ENCODE measurements around the gene GNAT1. TPM values are rescaled to one million over a fixed set of nuclear protein-coding genes. Genes with fewer than 3 reads are reported as not detected.

GNAT1 gene
- total RNA-seq, 2 experiments from 2014 or later: not detected

GRCh38 chr3:50236484-50237132 lies 45.2 kb downstream of the GNAT1 start:
- H3K4me2 ChIP-seq (ENCODE audit: low read length): peak overlapping the region; percentile 87
- intact Hi-C loops (cut with micrococcal nuclease; ENCODE audit: unreplicated experiment): loop anchor here (1.0 to 5.0 kb wide), 3 partner anchors 10 to 331 kb away; partner anchors contain the start of genes C3orf18 and HEMK1
- H3K4me3 ChIP-seq (ENCODE audit: low read depth, low read length, poor library complexity, severe bottlenecking): peak overlapping the region; percentile 80
- TSS peak; percentile 52 for BruUV-seq (replicated peaks)
- no peak overlapping the region for H2AFZ ChIP-seq (ENCODE audit: low read length)
- H4K20me1 ChIP-seq (ENCODE audit: insufficient read depth, low read length): 0 out of 2 replicates have a peak, but pooled peaks cover under 1% of the 10 kb centered on the region
- TF ChIP-seq CTCF (conservative IDR thresholded peaks at IDR 0.05; ENCODE audit: low read length) (no peak), EZH2phosphoT487 (IDR thresholded peaks at IDR 0.05; ENCODE audit: borderline replicate concordance, low read depth, low read length) (no peak)
- H3K9me3 ChIP-seq (ENCODE audit: low read length): no peaks in the 10 kb centered on the region
- ChIA-PET CTCF (ENCODE audit: unreplicated experiment) (interaction anchor here (1.1 to 1.4 kb wide), 2 partner anchors 10 kb away, joined by 3 to 12 read pairs; no protein-coding TSS in a partner anchor), POLR2A (interaction anchor here (0.6 to 1.8 kb wide), 3 partner anchors 10 to 1281 kb away, joined by 3 to 12 read pairs (median 5); partner anchors contain the start of gene TUSC2)
- H3K36me3 ChIP-seq (ENCODE audit: insufficient read depth, low read length): peaks cover 27% of the 10 kb centered on the region; the same call in 1 of the 2 replicates
- H3K9me2 ChIP-seq (ENCODE audit: insufficient read depth, low read length): no peaks in the 10 kb centered on the region
- peaks cover 48% of the 10 kb centered on the region for H3K4me1 ChIP-seq (ENCODE audit: insufficient read depth, low read length, poor library complexity, severe bottlenecking)
- peaks cover 52% of the 10 kb centered on the region for H3K79me2 ChIP-seq (ENCODE audit: insufficient read depth, low read depth, low read length)
- DNase-seq (ENCODE audit: low spot score): no peak
- H3K27ac ChIP-seq (ENCODE audit: low read depth, low read length, poor library complexity, severe bottlenecking): peak overlapping the region; percentile 64

GRCh38 chr3:50237133-50237651 lies 45.8 kb downstream of the GNAT1 start:
- H3K27ac ChIP-seq (ENCODE audit: low read depth, low read length, poor library complexity, severe bottlenecking): peak overlapping the region; percentile 64
- intact Hi-C loops (cut with micrococcal nuclease; ENCODE audit: unreplicated experiment): loop anchor here (1.0 to 5.0 kb wide), 3 partner anchors 9 to 330 kb away; partner anchors contain the start of genes C3orf18 and HEMK1
- TF ChIP-seq CTCF (conservative IDR thresholded peaks at IDR 0.05; ENCODE audit: low read length) (no peak), EZH2phosphoT487 (IDR thresholded peaks at IDR 0.05; ENCODE audit: borderline replicate concordance, low read depth, low read length) (no peak)
- H3K9me3 ChIP-seq (ENCODE audit: low read length): no peaks in the 10 kb centered on the region
- peak; percentile 58 for DNase-seq (ENCODE audit: low spot score)
- H3K9me2 ChIP-seq (ENCODE audit: insufficient read depth, low read length): no peaks in the 10 kb centered on the region
- H2AFZ ChIP-seq (ENCODE audit: low read length): no peak overlapping the region; the same call in 1 of the 2 replicates
- CTCF ChIA-PET (ENCODE audit: unreplicated experiment): interaction anchor here (1.4 kb wide), 1 partner anchor 9 kb away, joined by 3 read pairs; no protein-coding TSS in a partner anchor
- POLR2A ChIA-PET: interaction anchor here (0.6 to 0.9 kb wide), 8 partner anchors 9 to 1282 kb away, joined by 3 to 6 read pairs (median 4); partner anchors contain the start of gene SEMA3B
- peaks cover 27% of the 10 kb centered on the region; the same call in 1 of the 2 replicates for H3K36me3 ChIP-seq (ENCODE audit: insufficient read depth, low read length)
- peaks cover 54% of the 10 kb centered on the region for H3K4me1 ChIP-seq (ENCODE audit: insufficient read depth, low read length, poor library complexity, severe bottlenecking)
- peaks cover 58% of the 10 kb centered on the region for H3K79me2 ChIP-seq (ENCODE audit: insufficient read depth, low read depth, low read length)
- BruUV-seq (replicated peaks): no TSS peak
- peak overlapping the region; percentile 87 for H3K4me2 ChIP-seq (ENCODE audit: low read length)
- H4K20me1 ChIP-seq (ENCODE audit: insufficient read depth, low read length): peaks cover 6% of the 10 kb centered on the region; the same call in 1 of the 2 replicates
- peak overlapping the region; percentile 80 for H3K4me3 ChIP-seq (ENCODE audit: low read depth, low read length, poor library complexity, severe bottlenecking)

Data from OCI-LY7 (cell line).